Activated naive CD4-positive, alpha-beta T cell treated with anti-CD3 and anti-CD28 coated beads, Interleukin-2, amount 50 U/mL, for 16 hours (primary cell): ENCODE measurements around the gene OR51E1.

Source experiments
- DNase-seq: peaks from one replicate; pipeline ENCODE4 v3.0.0-alpha.2; 2020

Gene OR51E1

DNA sequence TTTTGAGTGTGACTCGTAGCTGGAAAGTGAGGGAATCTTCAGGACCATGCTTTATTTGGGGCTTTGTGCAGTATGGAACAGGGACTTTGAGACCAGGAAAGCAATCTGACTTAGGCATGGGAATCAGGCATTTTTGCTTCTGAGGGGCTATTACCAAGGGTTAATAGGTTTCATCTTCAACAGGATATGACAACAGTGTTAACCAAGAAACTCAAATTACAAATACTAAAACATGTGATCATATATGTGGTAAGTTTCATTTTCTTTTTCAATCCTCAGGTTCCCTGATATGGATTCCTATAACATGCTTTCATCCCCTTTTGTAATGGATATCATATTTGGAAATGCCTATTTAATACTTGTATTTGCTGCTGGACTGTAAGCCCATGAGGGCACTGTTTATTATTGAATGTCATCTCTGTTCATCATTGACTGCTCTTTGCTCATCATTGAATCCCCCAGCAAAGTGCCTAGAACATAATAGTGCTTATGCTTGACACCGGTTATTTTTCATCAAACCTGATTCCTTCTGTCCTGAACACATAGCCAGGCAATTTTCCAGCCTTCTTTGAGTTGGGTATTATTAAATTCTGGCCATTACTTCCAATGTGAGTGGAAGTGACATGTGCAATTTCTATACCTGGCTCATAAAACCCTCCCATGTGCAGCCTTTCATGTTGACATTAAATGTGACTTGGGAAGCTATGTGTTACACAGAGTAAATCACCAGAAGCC, 11.0 kb downstream of the OR51E1 start:
- no peak for DNase-seq

DNA sequence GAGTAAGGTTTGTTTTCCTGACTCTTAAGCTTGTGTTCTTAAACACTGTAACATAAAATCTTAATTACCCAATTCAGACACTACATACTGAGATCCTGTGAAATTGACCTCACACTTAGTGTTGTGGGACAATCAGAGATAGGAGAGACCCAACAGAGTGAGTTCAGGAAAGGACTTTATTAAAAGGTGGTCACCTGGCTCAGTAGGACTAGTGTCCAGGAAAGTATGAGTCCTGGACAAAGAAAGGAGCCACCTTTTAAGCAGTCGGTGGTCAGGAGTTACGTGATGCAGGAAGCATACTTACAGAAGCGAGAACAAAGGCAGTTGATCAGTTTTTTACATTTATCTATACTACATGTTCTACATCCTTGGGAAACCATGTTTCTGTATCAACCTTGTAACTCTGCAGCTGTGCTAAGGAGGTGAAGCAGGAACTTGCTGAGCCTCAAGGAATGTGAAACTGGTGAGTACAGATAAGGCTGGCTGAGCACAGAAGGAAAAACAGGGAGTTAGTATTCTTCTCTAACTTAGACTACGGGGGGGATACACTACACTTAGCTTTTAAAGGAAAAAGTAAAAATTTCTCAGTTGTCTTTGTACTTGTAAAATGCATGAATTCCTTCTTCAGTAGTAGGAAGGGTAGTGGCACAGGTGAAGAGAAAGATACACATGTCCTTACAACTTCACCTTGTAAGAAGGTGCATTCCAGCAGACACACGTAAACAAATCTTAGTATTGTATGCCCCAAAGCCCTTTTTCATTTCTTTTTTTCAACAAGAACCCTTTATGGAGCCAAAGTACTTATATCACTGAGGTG, 15.1 kb downstream of the OR51E1 start:
- DNase-seq = no peak

DNA sequence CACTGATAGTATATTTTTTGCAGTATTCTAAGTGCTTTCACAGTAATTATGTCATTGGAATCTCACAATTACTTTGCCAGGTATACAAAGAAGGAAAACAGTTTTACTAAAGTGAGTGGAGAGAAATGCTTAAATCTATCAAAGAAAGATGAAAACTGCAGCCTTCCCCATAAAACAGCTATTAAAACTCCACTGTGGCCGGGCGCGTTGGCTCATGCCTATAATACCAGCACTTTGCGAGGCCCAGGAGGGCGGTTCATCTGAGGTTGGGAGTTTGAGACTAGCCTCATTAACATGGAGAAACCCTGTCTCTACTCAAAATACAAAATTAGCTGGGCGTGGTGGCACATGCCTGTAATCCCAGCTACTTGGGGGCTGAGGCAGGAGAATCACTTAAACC, 19.1 kb downstream of the OR51E1 start:
- no peak for DNase-seq

DNA sequence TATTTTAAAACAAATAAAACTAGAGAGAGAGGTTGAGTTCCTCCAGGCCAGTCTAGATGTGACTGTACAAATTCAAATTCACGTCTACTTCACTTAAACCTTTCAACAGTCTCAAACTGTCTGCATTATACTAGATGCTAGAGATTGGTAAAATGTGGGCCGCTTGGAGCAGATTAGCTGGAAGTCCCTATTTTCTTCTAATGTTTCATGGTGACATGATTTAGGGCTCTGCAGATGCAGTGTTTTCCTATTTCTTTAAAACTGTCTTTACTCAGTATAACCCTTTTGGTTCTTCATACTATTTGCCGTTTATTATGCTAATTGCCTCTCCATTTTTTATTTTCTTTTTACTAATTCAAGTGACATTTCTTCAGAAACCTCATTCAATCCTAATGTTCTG, 20.4 kb downstream of the OR51E1 start:
- no peak for DNase-seq

DNA sequence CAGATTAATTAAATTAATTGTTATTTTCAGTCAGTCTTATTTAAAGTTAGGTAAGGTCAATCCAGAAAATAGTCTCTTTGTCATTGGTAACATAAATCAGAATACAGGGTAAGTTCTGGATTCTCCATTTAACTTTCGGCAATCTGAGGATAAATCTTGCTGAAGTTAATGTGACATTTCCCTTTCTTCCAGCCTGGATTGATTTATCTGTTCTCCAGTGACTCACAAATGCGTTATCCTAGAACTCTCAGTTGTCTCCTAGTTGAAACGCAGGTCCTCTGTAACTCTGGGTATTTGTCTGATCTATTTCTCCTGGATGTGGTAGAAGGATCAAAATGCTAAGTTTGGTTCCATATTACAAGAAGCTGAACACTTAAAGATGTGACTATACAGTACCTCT, 21.0 kb downstream of the OR51E1 start:
- DNase-seq = no peak

DNA sequence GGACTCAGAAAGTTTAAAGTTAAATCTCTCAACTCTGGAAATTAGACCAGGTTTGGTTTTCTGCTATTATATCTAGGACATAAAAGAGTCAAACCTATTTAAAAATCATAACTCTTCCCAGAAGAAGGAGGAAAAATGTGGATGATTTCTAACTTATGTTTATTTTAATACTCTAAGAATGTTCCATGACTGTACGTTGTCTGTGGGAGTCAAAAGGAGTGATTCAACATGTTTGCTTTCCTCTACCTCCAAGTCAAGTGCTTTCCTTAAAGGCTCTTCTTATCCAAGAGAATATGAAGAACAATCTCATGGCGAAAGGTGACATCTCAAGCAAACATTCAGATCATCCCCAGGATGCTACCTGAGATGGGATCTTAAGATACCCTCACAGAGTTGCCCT, 21.6 kb downstream of the OR51E1 start:
- no peak for DNase-seq

DNA sequence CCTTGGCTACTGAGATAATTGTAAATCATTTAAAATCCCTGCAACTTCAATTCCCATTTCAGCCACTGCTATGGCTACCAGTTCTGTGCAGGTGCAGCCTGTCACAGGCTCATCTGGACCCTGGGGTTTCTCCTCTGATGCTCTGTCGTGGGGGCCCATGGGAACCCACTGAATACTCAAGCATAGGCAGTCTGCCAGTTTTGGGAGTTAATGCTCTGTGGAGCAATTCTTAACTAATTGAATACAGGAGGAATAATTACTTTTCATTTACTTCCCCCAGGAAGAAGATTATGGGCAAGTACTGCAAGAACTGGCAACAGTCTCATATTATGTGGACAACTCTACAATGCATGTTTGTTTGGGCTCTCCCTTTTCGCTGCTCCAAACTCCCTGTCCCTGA, 28.0 kb downstream of the OR51E1 start:
- DNase-seq = no peak

DNA sequence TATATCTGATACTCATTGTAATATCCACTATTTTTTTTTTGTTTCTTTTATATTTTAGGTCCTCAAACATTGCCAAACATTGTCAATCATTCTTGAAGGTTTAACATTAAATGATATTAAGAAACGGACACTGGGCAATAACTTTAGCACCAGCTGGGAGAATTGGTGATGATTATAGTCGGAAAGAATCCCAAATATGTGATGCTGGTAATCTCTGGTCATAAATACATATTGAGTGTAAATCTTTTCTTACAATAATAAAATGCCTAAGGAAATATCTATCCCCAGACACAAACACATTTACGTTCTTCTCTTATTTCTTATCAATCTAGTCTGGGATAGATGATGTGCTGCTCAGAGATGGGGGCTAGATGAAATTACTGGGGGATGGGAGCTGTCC, 28.7 kb downstream of the OR51E1 start:
- DNase-seq = no peak

DNA sequence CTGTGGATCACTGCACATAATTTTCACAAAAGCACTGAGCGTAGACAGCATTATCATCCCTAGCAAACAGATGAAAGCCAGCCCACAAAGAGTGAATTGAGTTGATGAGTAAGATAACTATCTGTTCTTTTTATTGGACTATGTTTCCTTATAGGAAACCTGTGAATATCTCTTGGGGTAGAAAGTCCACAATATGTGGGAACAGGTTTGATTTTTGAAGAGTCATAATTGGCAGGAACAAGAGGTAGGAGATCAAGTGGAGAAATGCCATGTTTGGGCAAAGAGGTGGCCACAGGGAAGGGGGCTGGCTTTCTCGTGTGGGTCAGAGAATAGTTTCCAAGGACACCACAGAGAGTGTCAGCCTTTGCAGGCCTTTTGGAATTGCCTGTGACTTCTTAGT, 30.0 kb downstream of the OR51E1 start:
- DNase-seq = no peak

DNA sequence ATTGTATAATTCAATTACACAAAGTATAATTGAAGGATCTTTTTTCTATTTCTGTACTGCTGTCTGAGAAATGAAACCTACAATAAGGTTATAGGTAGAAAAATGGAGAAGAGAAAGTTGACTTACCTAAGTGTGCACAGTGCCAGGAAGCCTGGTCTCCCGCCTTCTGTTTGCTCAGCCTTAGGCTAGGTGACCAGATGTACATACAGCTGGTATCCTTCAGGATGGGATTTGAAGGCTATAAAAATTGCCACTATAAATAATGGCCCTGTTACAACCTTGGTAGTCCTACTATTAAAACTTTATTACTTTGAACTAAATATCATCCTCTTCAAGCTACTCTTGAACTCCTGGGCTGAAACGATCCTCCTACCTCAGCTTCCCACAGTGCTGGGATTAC, 34.2 kb downstream of the OR51E1 start:
- no peak for DNase-seq

DNA sequence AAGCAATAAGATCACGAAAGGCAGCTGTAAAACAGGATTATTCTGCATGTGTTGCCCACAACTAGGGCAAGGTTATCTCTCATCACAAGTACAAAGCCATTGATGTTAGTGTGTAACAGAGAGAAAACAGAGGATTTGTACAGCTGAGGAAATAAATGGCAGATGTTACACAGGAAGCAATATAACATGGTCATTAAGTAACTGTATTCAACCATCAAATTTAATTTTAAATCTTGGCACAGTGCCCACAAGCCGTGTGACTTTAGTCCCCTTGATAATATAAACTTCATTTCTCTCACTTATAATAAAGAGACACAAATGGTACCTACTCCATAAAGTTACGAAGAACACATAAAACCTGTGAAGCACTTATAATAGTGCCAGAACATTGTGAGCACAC, 36.6 kb downstream of the OR51E1 start:
- DNase-seq = no peak

DNA sequence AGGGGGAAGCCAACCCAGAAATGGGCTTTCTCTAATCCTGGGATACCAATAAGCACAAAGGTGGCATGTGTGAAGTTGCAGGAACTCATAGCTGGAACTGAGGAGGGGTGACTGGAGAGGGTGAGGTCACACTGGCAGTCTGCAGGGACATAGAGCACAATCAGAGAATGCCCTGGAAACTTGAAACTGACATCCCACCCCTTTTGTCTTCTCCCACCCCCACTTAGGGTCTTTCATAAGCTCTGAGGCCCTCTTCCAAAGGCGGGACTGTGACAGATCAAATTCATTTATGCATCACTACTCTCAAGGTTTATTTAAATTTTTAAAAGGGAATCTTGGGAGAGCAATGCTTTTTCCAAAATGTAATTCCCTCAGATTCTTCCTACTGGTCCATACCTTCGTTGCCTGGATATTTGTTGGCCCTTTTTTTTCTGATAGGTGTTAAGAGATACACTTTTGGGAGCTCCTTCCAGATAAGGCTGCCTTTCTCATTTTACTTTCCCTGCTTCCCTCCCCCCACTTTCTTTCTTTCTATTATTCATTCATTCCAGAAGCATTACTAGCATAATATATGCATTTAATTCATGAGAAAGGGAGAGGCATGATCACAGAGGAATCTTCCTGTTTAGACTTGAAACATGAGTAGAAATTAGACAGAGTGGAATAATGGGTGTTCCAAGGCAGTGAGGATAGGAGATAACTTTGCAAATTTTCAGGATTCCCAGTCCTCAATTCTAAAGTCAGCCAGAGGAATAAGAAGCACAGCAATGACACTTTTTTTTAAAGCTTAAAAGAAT, 39.0 kb downstream of the OR51E1 start:
- no peak for DNase-seq

DNA sequence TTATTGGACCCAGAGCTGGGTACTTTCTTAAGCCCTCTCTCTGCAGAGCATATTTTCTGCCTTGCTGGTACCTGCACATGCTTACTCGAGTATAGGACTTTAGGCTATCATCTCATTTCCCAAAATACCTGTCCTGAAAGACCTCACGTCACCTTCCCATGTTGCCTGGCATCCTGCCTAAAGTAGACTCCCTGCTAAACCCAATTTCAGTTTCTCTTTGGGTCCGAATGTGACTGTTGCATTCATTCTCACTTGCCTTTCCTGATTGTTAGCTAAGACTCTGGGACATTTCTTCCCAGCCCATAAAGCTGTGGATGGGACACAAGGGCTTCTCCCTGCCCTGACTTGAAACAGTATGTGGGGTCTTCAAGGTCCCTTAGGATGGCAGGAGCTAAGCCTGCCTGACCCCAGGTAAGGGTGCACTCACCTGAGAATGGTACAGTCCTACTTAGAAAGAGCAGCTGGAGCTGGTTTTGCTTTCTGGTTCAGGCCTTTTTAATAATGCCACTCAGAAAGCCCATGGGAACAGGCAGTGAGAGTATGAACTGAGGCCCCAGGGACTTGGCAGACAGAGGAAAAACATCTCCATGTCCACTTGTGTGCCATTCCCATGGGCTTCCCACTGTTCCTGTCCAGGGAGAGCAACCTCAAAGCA, 41.0 kb downstream of the OR51E1 start:
- no peak for DNase-seq

DNA sequence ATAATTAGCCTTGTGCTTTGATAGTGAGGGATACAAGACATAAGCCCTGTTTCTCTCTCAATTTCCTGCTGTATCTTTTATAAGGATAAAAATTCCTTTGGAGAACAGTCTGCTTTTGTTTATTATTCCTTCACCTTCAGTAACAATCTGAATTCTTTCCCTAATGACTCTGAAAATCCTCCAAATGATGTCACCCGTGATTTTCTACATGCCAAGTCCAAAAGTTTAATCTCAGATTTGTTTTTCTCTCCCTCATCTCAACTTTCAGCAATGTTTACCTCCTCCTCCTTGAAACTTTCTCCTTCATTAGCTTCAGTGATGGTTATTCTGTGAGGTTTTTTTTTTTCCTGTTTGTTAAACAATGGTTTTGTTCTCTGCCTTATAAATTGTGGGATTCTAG, 51.7 kb downstream of the OR51E1 start:
- no peak for DNase-seq

DNA sequence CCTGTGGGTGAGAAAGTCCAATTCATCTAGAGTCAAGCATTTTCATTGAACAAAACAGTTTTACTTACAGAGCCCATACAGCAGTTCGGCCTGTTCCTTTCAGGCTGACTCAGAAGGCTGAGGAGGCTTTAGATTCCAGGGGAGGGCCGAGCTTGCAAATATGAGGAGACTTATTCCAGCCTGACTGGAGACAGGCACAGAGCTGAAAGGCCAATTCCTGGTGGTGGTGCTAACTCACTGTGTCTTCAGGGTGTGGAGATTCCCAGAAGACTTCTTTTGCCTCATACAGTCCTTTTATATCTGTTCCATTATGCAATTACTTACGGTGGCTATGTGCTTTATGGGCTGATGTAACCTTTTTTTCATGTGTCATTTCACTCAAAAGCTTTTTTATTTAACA, 53.8 kb downstream of the OR51E1 start, which contains the start of gene OR51E2:
OR51E2 (minus strand) TSS at position 269 of the 400 bp plus-strand sequence. CDS start 15,142 bp downstream, outside the sequence.
- DNase-seq = no peak

DNA sequence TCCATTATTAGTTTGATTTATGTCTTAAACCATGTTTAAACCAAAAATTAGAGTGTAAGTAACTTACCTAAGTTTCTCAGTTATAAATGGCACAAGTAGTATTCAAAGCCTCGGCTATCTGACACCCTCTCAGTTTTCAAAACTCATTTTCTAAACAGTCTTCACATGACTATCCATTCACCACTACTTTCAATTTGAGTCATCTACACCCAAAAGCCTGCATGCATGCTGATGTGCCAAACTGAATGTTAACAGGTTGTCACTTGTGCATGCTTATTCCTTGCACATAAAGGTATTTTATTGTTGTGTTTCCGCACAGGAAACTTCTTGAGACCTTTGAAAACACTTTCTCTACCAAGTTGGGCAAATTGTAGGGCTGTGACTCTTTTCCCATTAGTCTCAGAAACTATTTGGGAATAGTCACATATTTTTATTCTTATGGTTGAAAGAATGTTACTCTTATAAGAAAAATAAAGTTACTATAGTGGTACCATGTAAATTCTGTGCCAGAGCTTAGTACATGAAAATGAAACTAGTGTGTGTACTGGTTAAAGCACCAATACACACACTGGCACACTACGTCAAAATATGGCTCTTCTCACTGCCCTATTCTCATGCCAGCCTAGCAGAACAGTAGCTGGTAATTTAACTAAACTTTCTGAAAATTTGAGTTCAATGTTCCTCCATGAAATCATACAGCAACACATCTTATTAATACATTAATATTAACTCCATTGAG, 56.1 kb downstream of the OR51E1 start:
- DNase-seq = no peak

DNA sequence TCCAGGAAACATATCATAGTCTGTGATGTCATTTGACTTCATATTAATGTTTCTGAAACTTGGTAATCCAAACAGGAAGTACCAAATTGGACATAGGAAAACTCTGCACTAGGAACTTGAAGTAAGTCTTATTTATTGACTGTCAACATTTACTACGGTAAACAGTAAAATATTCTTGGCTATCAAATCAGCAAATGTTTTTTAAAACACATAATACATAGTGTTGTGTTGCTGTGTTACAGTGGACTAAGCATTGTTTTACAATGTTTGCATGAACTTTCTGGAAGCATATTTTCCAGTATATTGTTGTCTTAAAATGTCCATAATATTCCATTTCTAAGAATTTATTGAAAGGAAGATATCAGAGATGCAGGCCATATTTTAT, 56.6 kb downstream of the OR51E1 start:
- DNase-seq = no peak

DNA sequence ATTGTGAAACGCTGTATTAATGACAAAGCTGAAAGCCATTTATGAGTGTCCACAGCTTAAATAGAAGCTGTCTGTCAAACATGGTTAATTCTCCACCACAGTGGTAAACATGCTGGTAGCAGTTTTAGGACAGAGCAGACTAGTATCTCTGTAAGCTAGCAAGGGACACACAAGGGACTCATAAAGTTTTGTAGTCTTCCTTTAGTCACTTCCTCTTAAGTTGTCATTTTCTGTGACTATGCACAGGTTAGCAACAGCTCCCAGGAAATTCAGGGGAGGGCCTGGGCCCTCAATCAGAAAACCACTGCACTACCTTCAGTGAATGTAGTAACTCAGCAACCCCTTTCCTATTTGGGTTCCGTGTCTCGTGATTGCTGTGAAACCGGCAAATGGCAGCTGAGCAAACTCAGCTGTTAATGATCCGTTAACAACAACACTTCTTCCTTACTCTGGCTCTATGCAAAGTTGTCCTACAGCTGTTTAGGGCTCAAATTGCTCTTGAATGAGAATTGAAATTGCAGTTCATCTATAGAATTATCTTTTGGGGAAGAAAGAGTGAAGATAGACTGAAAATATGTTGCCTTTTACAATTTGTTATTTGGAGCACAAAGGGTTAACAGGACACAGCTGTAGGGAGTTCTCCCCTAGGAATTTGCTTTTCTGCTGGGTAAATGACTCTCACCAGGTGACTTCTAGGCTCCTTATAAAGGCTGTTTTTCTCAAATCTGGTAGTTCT, 60.4 kb downstream of the OR51E1 start, which contains the start of gene MMP26:
MMP26 (plus strand) TSS at position 731 of the 736 bp plus-strand sequence.
- DNase-seq = no peak

DNA sequence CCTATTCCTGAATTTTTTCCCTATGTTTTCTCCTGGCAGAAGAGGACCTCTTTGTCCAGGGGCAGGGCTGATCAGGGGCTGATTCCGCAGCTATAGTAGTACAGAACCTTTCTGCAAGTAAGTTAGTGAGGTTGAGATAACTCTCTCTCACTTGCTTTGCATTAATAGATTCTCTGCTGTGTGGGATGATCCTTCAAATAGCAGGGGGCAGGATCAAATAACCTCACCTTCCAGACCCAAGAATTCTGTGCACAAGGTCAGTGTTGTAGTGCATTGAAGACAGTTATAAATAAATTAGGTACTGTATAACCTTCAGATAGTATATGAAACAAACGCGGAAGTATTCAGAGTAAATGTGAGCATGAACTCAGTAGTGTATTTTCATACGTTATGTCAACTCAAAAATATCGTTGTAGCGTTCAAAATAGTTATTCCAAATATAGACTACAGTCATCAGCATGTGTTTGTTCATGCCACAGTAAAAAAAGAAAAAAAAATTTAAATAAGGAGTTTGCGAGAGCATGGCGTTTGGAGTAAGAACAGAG, 61.1 kb downstream of the OR51E1 start:
- no peak for DNase-seq
